ENCODE measurements around the gene HBP1. TPM values are rescaled to one million over a fixed set of nuclear protein-coding genes. Genes with fewer than 3 reads are reported as not detected.

HBP1 gene
- total and polyA plus RNA-seq, 2 of the 4 experiments (the other 2 are of a cell fraction) = 27.1 to 69.9 TPM

- TF ChIP-seq MAZ (IDR thresholded peaks at IDR 0.05; ENCODE audit: borderline replicate concordance, low read depth, low read length) (no peak), BHLHE40 (IDR thresholded peaks at IDR 0.05; ENCODE audit: low read depth, low read length) (no peak)
Measured at GRCh38 chr7:107166736-107167426, 1.9 kb upstream of the HBP1 start (continued).

DNA sequence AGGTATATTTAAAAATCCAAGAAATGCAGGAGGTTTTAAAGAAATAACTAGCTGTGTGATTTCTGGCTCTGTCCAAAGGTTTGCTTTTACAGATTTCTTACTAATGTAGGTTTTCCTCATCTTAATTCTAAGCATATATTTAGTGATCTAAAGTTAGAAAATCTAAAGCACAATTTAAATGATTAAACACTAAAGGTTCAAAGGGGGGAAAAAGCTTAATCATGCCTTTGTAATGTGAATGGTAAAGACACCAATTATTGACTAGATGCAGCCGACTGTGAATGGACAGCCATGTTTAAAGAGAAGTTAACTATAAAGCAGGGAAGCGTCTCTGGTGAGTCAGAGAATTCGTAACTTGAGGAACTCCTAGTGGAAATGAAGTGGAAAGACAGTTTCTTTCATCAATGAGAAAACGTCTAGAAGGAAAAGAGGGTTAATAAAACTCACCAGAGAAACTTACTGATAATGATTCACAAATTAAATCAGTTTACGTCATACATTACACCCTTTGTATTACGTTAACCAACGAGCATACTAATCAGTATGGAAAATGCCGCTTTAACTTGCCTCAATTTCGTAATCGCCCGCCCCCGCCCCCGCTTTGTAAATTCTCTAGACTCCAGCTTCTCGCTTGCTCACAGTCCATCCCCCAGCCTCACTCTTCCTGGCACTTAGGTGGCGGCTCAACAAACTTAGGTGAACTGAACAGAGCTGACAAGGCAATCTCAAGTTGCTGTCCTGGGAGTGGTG is 1.1 kb upstream of the HBP1 start:
- Histone ChIP-seq H3K4me3 (ENCODE audit: insufficient read depth, low read depth, low read length) (peak overlapping the region; percentile 52), H2AK9ac (replicated peaks; ENCODE audit: low read depth, low read length, poor library complexity) (peak overlapping the region; percentile 74), H3K9ac (ENCODE audit: low read depth, low read length) (peak overlapping the region; percentile 74), H4K8ac (ENCODE audit: low read depth in 2 of 2, low read length in 2 of 2) (peak overlapping the region; percentile 6 to 79), H3K56ac (ENCODE audit: extremely low read depth, insufficient read depth, low read length) (peak overlapping the region; percentile 45; the same call in 1 of the 2 replicates), H3K14ac (replicated peaks; ENCODE audit: low read depth, low read length) (peak overlapping the region; percentile 68), H4K20me1 (ENCODE audit: insufficient read depth, low read length) (peaks cover 14% of the 10 kb centered on the region), H4K5ac (ENCODE audit: low read depth, low read length) (peak overlapping the region; percentile 77), H3K23ac (ENCODE audit: low read depth, low read length) (peak overlapping the region; percentile 85), H2BK5ac (ENCODE audit: low read depth, low read length, poor library complexity, severe bottlenecking) (peak overlapping the region; percentile 88), H3K27me3 (ENCODE audit: control insufficient read depth, insufficient read depth, low read length) (no peaks in the 10 kb centered on the region), H3K9me3 (ENCODE audit: control insufficient read depth, insufficient read depth, low read length) (no peaks in the 10 kb centered on the region), H3K4ac (ENCODE audit: low read depth, low read length) (peak overlapping the region; percentile 84), H2BK20ac (ENCODE audit: low read depth, low read length) (peak overlapping the region; percentile 11; the same call in 1 of the 2 replicates), H3K4me2 (ENCODE audit: low read depth, low read length) (peak overlapping the region; percentile 91), H2AFZ (replicated peaks; ENCODE audit: low read length, poor library complexity) (peak overlapping the region; percentile 98), H4K91ac (ENCODE audit: insufficient read depth, low read depth, low read length) (peak overlapping the region; percentile 60), H2BK120ac (ENCODE audit: low read depth, low read length) (peak overlapping the region; percentile 61; the same call in 1 of the 2 replicates), H3K36me3 (ENCODE audit: control insufficient read depth, insufficient read depth, low read length) (peaks cover 3% of the 10 kb centered on the region), H3K27ac (ENCODE audit: insufficient read depth, low read length) (peak overlapping the region; percentile 88), H2AK5ac (ENCODE audit: low read depth, low read length) (peak overlapping the region; percentile 41; the same call in 1 of the 2 replicates), H3K79me1 (ENCODE audit: low read depth in 1 of 2, low read length in 2 of 2) (peaks cover 0 to 17% of the 10 kb centered on the region in 2 experiments; a peak in 3 of 4 replicates), H2BK15ac (ENCODE audit: low read depth, low read length) (peak overlapping the region; percentile 24; the same call in 1 of the 3 replicates), H3K9me1 (ENCODE audit: insufficient read depth, low read length) (no peaks in the 10 kb centered on the region), H3K4me1 (ENCODE audit: control insufficient read depth, insufficient read depth, low read length) (no peaks in the 10 kb centered on the region), H3K18ac (ENCODE audit: low read depth, low read length) (peak overlapping the region; percentile 88)
- DNase-seq = peak; percentile 90
- TF ChIP-seq POLR2A (IDR thresholded peaks at IDR 0.05; ENCODE audit: low read depth, low read length) (peak; percentile 65; the same call in 1 of the 2 replicates), SMC3 (IDR thresholded peaks at IDR 0.05; ENCODE audit: low read depth, low read length) (peak; percentile 2; the same call in 1 of the 2 replicates), BHLHE40 (IDR thresholded peaks at IDR 0.05; ENCODE audit: low read depth, low read length) (no peak), RAD21 (IDR thresholded peaks at IDR 0.05; ENCODE audit: low read length) (peak; percentile 15; the same call in 1 of the 2 replicates), MXI1 (IDR thresholded peaks at IDR 0.05; ENCODE audit: borderline replicate concordance, low read depth, low read length) (no peak), RCOR1 (IDR thresholded peaks at IDR 0.05; ENCODE audit: insufficient replicate concordance, low read length) (no peak), CEBPB (IDR thresholded peaks at IDR 0.05; ENCODE audit: low read depth, low read length) (peak; percentile 95), MAZ (IDR thresholded peaks at IDR 0.05; ENCODE audit: borderline replicate concordance, low read depth, low read length) (peak; percentile 35; the same call in 1 of the 2 replicates), FOS (IDR thresholded peaks at IDR 0.05; ENCODE audit: low read depth, low read length) (peak; percentile 47; the same call in 1 of the 2 replicates)
- TF ChIP-seq, protein P1, sequence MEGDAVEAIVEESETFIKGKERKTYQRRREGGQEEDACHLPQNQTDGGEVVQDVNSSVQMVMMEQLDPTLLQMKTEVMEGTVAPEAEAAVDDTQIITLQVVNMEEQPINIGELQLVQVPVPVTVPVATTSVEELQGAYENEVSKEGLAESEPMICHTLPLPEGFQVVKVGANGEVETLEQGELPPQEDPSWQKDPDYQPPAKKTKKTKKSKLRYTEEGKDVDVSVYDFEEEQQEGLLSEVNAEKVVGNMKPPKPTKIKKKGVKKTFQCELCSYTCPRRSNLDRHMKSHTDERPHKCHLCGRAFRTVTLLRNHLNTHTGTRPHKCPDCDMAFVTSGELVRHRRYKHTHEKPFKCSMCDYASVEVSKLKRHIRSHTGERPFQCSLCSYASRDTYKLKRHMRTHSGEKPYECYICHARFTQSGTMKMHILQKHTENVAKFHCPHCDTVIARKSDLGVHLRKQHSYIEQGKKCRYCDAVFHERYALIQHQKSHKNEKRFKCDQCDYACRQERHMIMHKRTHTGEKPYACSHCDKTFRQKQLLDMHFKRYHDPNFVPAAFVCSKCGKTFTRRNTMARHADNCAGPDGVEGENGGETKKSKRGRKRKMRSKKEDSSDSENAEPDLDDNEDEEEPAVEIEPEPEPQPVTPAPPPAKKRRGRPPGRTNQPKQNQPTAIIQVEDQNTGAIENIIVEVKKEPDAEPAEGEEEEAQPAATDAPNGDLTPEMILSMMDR (conservative IDR thresholded peaks at IDR 0.05; ENCODE audit: low read depth, low read length) = peak; percentile 57
- dilution Hi-C loops (cut with HindIII; ENCODE audit: low sequenced_read_pairs, unreplicated experiment) = no loop called here
- no TSS peak for BruUV-seq (replicated peaks)
- intact Hi-C loops (cut with micrococcal nuclease) = loop anchor here (1.0 to 5.0 kb wide), 2 partner anchors 44 to 375 kb away; no protein-coding TSS in a partner anchor
- peak; percentile 6; the same call in 1 of the 2 replicates for ATAC-seq (ENCODE audit: low read depth)
- WGBS, 2 experiments (ENCODE audit: extremely low coverage in 2 of 2, insufficient read length in 1 of 2) = 0% methylated on average over 7 of the region's 15 CpGs; no CpG with 5 or more reads in 1 of the 2 experiments
- POLR2A ChIA-PET (ENCODE audit: unreplicated experiment) = interaction anchor here (0.6 to 1.1 kb wide), 3 partner anchors 10 to 1008 kb away, joined by 3 to 5 read pairs (median 4); no protein-coding TSS in a partner anchor
- CTCF ChIA-PET = interaction anchor here (0.6 to 1.1 kb wide), 9 partner anchors 45 to 661 kb away, joined by 3 to 6 read pairs (median 3); no protein-coding TSS in a partner anchor
- in situ Hi-C loops (cut with MboI; ENCODE audit: low sequenced_read_pairs) = no loop called here

Measured in IMR-90 (cell line).